Measurements from ENCODE around the gene ZRANB2.

Gene ZRANB2, protein sequence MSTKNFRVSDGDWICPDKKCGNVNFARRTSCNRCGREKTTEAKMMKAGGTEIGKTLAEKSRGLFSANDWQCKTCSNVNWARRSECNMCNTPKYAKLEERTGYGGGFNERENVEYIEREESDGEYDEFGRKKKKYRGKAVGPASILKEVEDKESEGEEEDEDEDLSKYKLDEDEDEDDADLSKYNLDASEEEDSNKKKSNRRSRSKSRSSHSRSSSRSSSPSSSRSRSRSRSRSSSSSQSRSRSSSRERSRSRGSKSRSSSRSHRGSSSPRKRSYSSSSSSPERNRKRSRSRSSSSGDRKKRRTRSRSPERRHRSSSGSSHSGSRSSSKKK

DNA sequence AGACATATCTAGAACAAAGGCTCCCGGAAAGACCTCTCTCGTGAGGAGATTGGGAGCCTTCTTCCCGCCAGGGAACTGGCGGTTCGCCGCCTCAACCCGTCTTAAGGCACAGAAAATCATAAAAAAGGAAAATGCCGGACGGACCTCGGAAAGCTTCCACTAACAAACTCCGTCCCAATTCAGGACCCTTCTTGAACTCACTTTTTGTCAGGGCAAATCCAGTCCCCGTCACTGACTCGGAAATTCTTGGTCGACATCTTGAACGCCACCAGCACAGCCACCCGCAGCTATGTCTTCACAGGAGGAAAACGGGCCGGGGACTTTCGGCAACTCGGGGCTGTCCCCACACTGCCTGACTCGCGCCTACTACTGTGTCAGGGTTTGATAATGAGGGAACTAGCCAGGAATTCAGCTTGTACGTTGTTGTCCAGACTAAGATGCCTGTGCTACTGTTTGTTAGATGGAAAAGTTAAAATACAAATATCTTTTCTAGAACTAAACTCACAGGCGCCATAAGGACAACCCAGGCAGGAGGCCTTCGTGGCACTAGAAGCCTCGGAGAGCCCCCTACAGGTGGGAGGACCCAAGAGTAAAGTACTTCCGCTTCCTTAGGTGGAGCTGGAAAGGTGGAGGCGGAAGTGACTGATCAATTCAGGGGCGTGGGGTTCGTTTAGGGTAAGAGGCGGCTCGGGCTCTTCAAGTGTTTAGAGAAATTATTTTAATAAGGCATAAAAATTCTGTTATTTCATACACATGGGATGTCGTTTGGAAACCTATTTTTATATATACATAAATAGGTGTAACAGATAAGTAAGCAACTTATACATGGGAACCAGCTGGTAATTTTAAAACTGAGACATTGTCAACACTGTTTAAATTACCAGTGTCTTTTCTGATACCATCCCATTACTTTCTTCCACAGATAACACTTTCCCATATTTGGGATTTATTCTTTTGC lies at the start of gene ZRANB2:
TSS of gene ZRANB2 (minus strand) at position 297 of the 958 bp plus-strand sequence. CDS start at position 257, 40 bp downstream.
- Mint-ChIP-seq H3K4me3 (peak within 1 kb of the TSS; percentile 92), H3K9me3 (peaks cover 7% of the 10 kb centered on the region), H3K4me1 (ENCODE audit: low read depth) (peaks cover 19% of the 10 kb centered on the region), H3K27me3 (ENCODE audit: low read depth) (peaks cover 13% of the 10 kb centered on the region), H3K36me3 (ENCODE audit: low read depth) (peaks cover 21% of the 10 kb centered on the region), H3K27ac (peak within 1 kb of the TSS; percentile 98)

DNA sequence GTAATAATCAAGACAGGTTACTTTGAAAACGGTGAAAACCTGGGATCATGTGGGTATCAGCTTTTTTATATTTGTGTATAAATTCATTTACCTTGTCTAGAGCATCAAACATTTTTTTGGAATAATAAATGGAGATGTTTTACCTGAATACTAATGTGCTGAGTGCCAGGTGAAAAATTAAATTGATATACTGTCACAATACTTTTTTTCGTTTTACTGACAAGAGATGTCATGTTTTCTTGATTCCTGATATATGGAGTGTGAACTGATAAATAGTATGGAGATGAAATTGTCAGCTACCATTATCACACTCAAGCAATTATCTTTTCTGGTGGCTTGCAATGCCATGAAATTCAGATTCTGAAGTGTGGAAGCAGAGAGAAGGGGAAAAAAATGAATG lies 47.2 kb upstream of the ZRANB2 start:
- H3K27ac Mint-ChIP-seq, result no peak overlapping the region
- H3K4me1 Mint-ChIP-seq (ENCODE audit: low read depth), result no peaks in the 10 kb centered on the region
- no peaks in the 10 kb centered on the region for H3K27me3 Mint-ChIP-seq (ENCODE audit: low read depth)
- H3K36me3 Mint-ChIP-seq (ENCODE audit: low read depth), result no peaks in the 10 kb centered on the region
- peaks cover 27% of the 10 kb centered on the region for H3K9me3 Mint-ChIP-seq
- H3K4me3 Mint-ChIP-seq, result no peak overlapping the region

DNA sequence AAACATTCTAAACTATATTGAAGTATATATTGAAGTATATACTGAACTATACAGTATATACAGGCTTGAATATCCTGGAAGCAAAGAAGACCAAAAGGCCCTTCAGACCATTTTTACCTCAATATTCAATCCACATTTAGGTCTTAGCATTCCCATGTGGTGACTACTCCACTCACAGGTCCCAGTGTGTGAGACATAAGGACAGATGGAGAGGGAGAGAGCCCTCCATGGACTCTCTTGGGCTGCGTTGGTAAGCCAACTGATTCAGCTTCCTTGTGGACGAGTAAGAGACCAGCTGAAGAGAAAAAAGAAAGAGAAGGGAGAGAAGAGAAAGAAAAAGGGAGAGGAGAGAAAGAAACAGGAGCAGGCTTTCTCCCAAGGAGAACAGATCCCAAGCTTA lies 37.3 kb upstream of the ZRANB2 start:
- Mint-ChIP-seq H3K36me3 (ENCODE audit: low read depth) (no peaks in the 10 kb centered on the region), H3K27me3 (ENCODE audit: low read depth) (no peaks in the 10 kb centered on the region), H3K4me1 (ENCODE audit: low read depth) (no peaks in the 10 kb centered on the region), H3K27ac (no peak overlapping the region), H3K4me3 (no peak overlapping the region), H3K9me3 (peaks cover 3% of the 10 kb centered on the region)

DNA sequence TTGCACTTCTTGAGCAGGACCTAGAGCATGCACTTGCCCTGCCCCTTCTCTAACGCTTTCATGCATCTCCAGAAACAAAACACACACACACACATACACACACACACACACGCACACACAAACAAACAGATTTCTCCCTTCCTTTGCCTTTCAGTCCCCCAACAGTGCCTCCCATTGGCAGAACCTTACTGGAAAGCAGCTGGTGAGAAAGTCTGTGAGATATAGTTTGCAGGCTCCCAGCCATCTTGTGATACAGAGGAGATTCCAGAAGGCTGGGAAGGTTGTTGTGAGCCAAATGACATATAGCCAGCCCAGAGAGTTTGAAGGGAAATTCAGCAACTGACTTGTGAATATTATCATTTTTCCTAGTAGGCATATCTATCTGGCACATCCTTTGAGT lies 35.9 kb upstream of the ZRANB2 start:
- Mint-ChIP-seq H3K36me3 (ENCODE audit: low read depth) (no peaks in the 10 kb centered on the region), H3K27me3 (ENCODE audit: low read depth) (no peaks in the 10 kb centered on the region), H3K4me3 (no peak overlapping the region), H3K9me3 (peaks cover under 1% of the 10 kb centered on the region), H3K4me1 (ENCODE audit: low read depth) (no peaks in the 10 kb centered on the region), H3K27ac (no peak overlapping the region)

DNA sequence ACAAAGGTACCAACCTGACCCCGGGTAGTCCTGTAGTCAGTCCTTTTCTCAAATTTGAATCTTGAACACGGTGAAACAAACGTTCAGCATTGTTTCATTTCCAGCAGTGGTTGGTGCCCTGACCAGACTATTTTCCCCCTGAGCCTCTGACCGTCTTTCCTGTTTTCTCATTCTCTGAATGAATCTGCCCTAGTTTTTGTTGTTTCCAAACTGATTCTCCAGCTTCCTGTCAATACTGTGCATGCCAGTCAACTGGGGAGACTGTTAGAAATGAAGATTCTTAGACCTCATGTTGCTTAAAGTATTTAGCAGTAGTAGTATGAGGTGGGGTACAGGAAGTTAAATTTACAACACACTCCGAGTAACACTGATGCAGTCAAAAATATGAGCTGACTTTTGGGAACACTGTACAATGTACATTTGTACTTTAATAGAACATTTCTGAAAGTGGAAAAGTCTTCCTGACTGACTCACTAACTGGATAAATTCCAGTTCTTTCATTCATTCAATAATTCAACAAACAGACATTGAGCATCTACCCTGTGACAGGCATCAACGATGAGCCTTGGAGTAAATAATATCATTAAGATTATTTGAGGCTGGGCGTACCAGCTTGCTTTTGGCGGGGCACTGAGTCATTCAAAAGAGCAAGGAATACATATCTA lies 26.0 kb upstream of the ZRANB2 start:
- H3K27me3 Mint-ChIP-seq (ENCODE audit: low read depth), result peaks cover 4% of the 10 kb centered on the region
- no peaks in the 10 kb centered on the region for H3K4me1 Mint-ChIP-seq (ENCODE audit: low read depth)
- H3K27ac Mint-ChIP-seq, result no peak overlapping the region
- no peaks in the 10 kb centered on the region for H3K36me3 Mint-ChIP-seq (ENCODE audit: low read depth)
- peaks cover 3% of the 10 kb centered on the region for H3K9me3 Mint-ChIP-seq
- no peak overlapping the region for H3K4me3 Mint-ChIP-seq

DNA sequence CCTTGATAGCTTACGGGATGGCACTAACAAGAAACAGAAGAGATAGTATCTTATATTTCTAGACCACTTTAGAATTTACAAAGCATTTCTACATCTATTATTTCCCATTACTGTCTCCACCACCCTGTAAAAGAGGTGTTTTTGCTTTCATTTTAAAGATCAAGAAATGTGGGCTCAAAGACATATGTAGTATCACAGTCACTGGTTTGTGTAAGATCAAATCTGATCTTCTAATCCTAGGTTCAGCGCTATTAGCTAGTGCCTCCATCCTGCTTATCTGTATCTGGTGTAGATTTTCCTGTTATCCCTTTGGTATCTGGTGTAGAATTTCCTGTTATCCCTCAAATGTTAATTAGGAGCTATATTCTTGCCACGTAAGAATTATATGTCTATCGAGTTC lies 23.6 kb upstream of the ZRANB2 start:
- Mint-ChIP-seq H3K9me3 (peaks cover 3% of the 10 kb centered on the region), H3K4me3 (no peak overlapping the region), H3K4me1 (ENCODE audit: low read depth) (no peaks in the 10 kb centered on the region), H3K36me3 (ENCODE audit: low read depth) (no peaks in the 10 kb centered on the region), H3K27ac (no peak overlapping the region), H3K27me3 (ENCODE audit: low read depth) (peaks cover 4% of the 10 kb centered on the region)

DNA sequence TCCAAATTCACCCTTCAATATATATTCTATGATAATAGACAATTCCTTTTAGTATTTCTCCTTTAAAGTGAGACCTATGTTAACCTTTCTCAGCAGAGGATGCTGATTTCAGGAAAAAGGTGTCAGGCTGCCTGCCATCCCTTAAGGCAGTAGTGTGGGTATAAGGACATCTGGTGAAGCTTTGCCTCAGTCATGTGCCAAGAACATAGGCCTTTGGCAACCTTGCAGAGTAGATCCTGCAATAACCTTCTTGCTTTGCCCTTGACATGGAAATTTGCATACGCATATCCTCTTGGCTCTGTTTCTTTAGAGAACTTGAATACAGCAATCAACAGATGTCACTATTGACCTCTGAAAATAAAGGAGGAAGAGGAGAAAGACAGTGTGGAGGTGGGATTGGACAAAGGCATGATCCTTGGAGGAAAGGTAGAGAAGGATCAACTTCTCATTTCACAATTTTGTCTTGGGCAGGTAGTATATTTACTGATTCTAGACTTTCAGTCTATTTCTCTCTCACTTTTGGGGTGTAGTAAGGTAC lies 21.1 kb upstream of the ZRANB2 start:
- no peak overlapping the region for H3K27ac Mint-ChIP-seq
- no peaks in the 10 kb centered on the region for H3K9me3 Mint-ChIP-seq
- H3K4me1 Mint-ChIP-seq (ENCODE audit: low read depth), result no peaks in the 10 kb centered on the region
- no peaks in the 10 kb centered on the region for H3K36me3 Mint-ChIP-seq (ENCODE audit: low read depth)
- peaks cover 7% of the 10 kb centered on the region for H3K27me3 Mint-ChIP-seq (ENCODE audit: low read depth)
- no peak overlapping the region for H3K4me3 Mint-ChIP-seq

DNA sequence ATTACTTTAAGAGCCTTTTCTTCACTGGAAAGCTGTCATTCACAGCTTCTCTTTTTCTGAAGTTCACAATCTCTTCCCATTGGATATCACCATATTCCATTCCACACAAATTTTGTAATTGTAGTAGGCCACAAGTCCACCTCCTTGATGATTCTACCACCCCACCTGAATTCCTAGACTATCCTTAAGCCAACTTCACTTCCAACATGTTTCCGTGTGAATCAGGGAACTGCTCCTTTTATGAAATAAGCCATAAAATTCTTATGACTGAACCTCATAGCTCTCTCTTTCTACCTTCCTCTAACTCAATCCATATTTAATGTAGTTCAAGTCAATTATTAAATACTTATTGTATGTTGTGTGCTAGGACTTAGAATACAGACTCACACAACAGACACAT lies 16.6 kb upstream of the ZRANB2 start:
- Mint-ChIP-seq H3K27ac (no peak overlapping the region), H3K4me1 (ENCODE audit: low read depth) (no peaks in the 10 kb centered on the region), H3K4me3 (no peak overlapping the region), H3K9me3 (no peaks in the 10 kb centered on the region), H3K27me3 (ENCODE audit: low read depth) (peaks cover 11% of the 10 kb centered on the region), H3K36me3 (ENCODE audit: low read depth) (no peaks in the 10 kb centered on the region)

DNA sequence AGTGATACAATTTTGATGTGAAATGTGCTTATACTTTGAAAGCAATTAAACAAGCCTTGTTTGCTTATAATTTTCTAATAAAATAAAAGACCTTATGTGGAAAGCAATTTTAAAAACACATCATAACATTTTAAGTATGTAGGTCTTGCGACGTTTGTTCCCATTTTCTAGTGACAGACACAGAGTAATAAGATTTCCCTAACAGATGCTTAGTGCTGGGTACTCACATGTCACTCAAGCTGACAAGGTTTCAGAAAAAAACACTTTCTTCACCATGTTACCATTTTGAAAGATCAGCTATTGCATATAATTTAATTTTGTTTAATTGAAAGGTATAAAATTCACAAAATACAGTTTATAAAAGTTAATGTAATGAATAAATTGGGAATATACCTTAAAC lies 14.1 kb upstream of the ZRANB2 start:
- Mint-ChIP-seq H3K4me3 (no peak overlapping the region), H3K9me3 (no peaks in the 10 kb centered on the region), H3K36me3 (ENCODE audit: low read depth) (no peaks in the 10 kb centered on the region), H3K27ac (no peak overlapping the region), H3K4me1 (ENCODE audit: low read depth) (no peaks in the 10 kb centered on the region), H3K27me3 (ENCODE audit: low read depth) (peaks cover 9% of the 10 kb centered on the region)

DNA sequence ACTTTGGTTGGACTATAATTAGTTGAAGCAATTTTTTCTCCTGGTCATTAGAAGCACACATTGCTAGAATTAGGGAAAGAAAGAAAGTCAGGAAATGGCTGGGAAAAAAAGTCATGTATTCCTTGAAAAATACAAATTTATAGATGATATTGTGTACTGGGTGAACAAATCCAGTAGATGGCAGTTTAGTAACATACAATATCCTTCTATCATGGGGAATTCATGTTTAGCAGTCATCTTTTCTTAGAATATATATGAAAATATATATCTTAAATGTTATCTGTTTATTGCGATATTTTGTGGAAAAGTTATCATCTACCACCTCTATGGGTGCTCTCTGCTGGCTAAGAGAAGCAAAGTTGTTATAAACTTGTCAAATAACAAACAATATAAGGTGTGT lies 13.1 kb upstream of the ZRANB2 start:
- Mint-ChIP-seq H3K36me3 (ENCODE audit: low read depth) (no peaks in the 10 kb centered on the region), H3K4me3 (no peak overlapping the region)

DNA sequence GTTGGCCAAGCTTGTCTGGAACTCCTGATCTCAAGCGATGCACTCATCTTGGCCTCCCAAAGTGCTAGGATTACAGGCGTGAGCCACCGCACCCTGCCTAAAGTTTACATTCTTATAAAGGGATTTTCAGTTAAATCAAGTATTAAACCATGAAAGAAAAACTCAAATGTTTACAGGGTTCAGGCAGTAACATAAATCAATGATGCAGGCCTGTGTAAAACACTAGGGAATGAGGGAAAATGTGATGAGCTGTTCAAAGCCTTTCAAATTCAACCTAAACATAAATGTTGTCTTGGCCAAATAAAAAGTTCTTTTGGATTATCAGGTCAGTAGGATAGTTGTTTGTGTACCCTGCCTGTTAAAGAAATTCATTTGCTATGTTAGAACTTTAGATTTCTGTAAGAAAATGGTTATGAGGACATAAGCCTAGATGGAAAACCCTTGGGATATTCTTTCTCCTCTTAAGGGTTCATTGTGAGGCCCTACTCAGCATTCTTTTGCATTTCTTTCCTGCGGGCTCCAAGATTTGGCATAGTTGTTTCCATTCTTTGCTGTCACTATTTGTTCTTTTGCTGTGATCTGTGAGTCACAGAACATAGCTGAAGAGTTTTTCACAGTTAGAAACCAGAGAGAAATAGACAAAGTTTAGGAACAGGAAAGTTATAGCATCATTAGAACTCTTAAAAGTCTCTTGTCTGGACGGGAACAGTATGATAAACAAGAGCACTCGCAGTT lies 8.9 kb upstream of the ZRANB2 start:
- no peaks in the 10 kb centered on the region for H3K36me3 Mint-ChIP-seq (ENCODE audit: low read depth)
- H3K27ac Mint-ChIP-seq, result no peak overlapping the region
- no peak overlapping the region for H3K4me3 Mint-ChIP-seq
- peaks cover 7% of the 10 kb centered on the region for H3K27me3 Mint-ChIP-seq (ENCODE audit: low read depth)
- no peaks in the 10 kb centered on the region for H3K9me3 Mint-ChIP-seq
- no peaks in the 10 kb centered on the region for H3K4me1 Mint-ChIP-seq (ENCODE audit: low read depth)

More for the DNA sequence above, 13.1 kb upstream of the ZRANB2 start:
- Mint-ChIP-seq H3K27ac (no peak overlapping the region), H3K27me3 (ENCODE audit: low read depth) (peaks cover 7% of the 10 kb centered on the region), H3K4me1 (ENCODE audit: low read depth) (no peaks in the 10 kb centered on the region), H3K9me3 (no peaks in the 10 kb centered on the region)

DNA sequence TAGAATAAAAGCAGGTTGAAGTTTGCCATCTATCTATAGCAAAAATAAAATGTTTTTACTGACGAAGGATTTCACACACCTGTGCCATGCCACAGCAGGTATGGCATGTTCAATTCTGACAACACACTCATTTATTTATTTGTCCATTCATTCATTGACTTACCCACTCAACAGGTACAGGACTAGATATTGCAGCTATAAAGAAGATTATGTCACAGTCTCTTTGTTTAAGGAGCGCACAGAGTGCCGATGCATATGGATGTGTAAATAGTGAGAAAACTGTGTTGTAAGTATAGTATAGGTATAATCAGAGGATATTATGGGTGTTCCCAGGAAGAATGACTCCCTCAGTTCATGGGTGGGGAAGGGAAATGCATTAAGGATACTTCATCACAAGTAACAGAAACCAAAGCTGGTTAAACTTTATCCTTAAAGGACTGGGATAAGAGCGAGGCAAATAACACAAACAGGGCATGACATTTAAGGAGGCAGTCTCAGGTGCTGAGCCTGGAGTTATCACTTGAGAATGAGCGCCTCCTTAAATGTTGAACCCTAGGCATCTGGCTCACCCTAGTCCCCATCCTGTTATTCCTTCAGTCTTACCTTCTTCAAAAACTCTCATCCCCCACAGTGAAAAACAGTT lies 7.9 kb upstream of the ZRANB2 start:
- Mint-ChIP-seq H3K4me3 (no peak overlapping the region), H3K4me1 (ENCODE audit: low read depth) (no peaks in the 10 kb centered on the region), H3K36me3 (ENCODE audit: low read depth) (no peaks in the 10 kb centered on the region), H3K9me3 (no peaks in the 10 kb centered on the region), H3K27ac (no peak overlapping the region), H3K27me3 (ENCODE audit: low read depth) (peaks cover 13% of the 10 kb centered on the region)

DNA sequence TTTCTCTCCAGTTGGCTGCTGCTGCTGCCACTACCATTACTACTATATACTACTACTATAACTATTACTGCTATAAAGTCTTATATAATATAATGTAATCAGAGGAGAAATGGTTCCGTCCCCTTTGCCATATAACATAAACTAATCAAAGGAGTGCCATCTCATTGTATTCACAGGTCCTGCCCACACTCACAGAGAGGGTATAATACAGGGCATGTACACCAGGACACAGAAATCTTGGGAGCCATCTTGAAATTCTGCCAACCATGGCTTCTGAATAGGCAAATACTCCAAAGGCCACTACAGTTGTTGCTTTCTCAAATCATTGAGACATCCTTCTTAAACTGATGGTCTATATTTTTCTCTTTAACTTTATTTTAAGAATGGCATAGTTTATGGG lies 6.9 kb upstream of the ZRANB2 start:
- Mint-ChIP-seq H3K36me3 (ENCODE audit: low read depth) (no peaks in the 10 kb centered on the region), H3K9me3 (no peaks in the 10 kb centered on the region), H3K4me3 (no peak overlapping the region), H3K27me3 (ENCODE audit: low read depth) (peaks cover 20% of the 10 kb centered on the region), H3K4me1 (ENCODE audit: low read depth) (no peaks in the 10 kb centered on the region), H3K27ac (no peak overlapping the region)
